K562 (cell line): ENCODE results near the gene PLAAT5. TPM values are rescaled to one million over a fixed set of nuclear protein-coding genes. Genes with fewer than 3 reads are reported as not detected.

Source experiments
- ATAC-seq: fragments of 200-7000 bp; cut with Tn5 transposase; 3 replicates; pipeline ENCODE4 v1.9.1; 2020; ENCODE audit warnings: moderate library complexity
- BruUV-seq: library from RNA; stranded (reverse); fragments of 400-500 nt; replicated peaks from 2 replicates; lab custom pipeline; 2021; lab: Mats Ljungman, UMichigan
- CTCF ChIA-PET: fragments of 300-600 bp; formaldehyde crosslinking; extraction: SDS; loops from one replicate; lab custom pipeline; 2021; ENCODE audit warnings: low intra/inter-chr PET ratio; lab: Yijun Ruan, JAX
- POLR2A ChIA-PET: fragments of 300-600, 350-650 bp; sonication (Branson Sonifier 250); formaldehyde crosslinking; extraction: SDS; loops from one replicate; lab custom pipeline; 2021; ENCODE audit warnings: antibody characterized with exemption, inconsistent platforms; lab: Yijun Ruan, JAX
- DNase-seq, 4 experiments: peaks; one replicate each; pipeline versions ENCODE4 v3.0.0 to v3.0.0-alpha.2; 2011 to 2018; ENCODE audit warnings: low spot score in 3 of 4, mixed read lengths in 3 of 4; ENCODE audit errors: extremely low read depth in 1 of 4
- FAIRE-seq: peaks from 2 replicates; lab custom pipeline; 2011; peaks lifted over from hg19 to GRCh38; lab: Jason Lieb, UNC
- H2AFZ ChIP-seq: 2 replicates; pipeline ENCODE4 v1.6.0; 2011; ENCODE audit warnings: low read depth, low read length, control low read depth, inconsistent platforms
- H3K27ac ChIP-seq: fragments of 200-600 bp; 3 replicates; pipeline ENCODE4 v1.8.0; 2011; ENCODE audit warnings: low read depth, mild to moderate bottlenecking, control low read depth, inconsistent platforms, low read length, moderate library complexity, mixed read lengths; ENCODE audit errors: extremely low read depth
- H3K27me3 ChIP-seq, 2 experiments: fragments of 300-600 bp in 1 of 2; 2 replicates in 1 of 2; 3 replicates in 1 of 2; pipeline versions ENCODE4 v1.6.0 to v1.8.0; 2011; ENCODE audit warnings: inconsistent platforms in 2 of 2, low read length in 2 of 2, mild to moderate bottlenecking in 1 of 2, mixed read lengths in 1 of 2, moderate library complexity in 1 of 2; ENCODE audit not compliant: control insufficient read depth in 2 of 2, insufficient read depth in 2 of 2
- H3K36me3 ChIP-seq: fragments of 300-600 bp; 3 replicates; pipeline ENCODE4 v1.8.0; 2011; ENCODE audit warnings: mild to moderate bottlenecking, low read length, inconsistent platforms; ENCODE audit not compliant: control insufficient read depth, insufficient read depth
- H3K4me1 ChIP-seq, 2 experiments: fragments of 200-600 bp in 1 of 2; replicated peaks in 1 of 2; 2 replicates in 1 of 2; 3 replicates in 1 of 2; pipeline versions ENCODE4 v1.5.1 to v1.8.0; 2011; ENCODE audit warnings: inconsistent platforms in 2 of 2, low read length in 2 of 2, mild to moderate bottlenecking in 1 of 2, mixed read lengths in 1 of 2, moderate library complexity in 1 of 2; ENCODE audit not compliant: control insufficient read depth in 2 of 2, insufficient read depth in 2 of 2
- H3K4me2 ChIP-seq: 2 replicates; pipeline ENCODE4 v1.6.1; 2011; ENCODE audit warnings: low read length, control low read depth, inconsistent platforms, mixed read lengths; ENCODE audit not compliant: insufficient read depth
- H3K4me3 ChIP-seq: fragments of 200-600 bp; sonication (generic), shearing (Covaris generic); 2 replicates; pipeline ENCODE4 v1.5.1; 2016; ENCODE audit warnings: control low read depth, inconsistent platforms
- H3K79me2 ChIP-seq: fragments of 200-600 bp; 3 replicates; pipeline ENCODE4 v1.8.0; 2011; ENCODE audit warnings: low read length, inconsistent platforms; ENCODE audit not compliant: control insufficient read depth, insufficient read depth
- H3K9ac ChIP-seq, 2 experiments: 2 replicates each; pipeline versions ENCODE4 v1.6.0 to v1.6.1; 2011; ENCODE audit warnings: low read depth in 2 of 2, low read length in 2 of 2, control low read depth in 1 of 2, inconsistent platforms in 1 of 2, mild to moderate bottlenecking in 1 of 2, mixed read lengths in 1 of 2; ENCODE audit not compliant: insufficient read depth in 1 of 2
- H3K9me1 ChIP-seq: one replicate; pipeline ENCODE4 v1.6.0; 2011; ENCODE audit warnings: inconsistent platforms, mild to moderate bottlenecking, low read length, moderate library complexity; ENCODE audit not compliant: control insufficient read depth, insufficient read depth
- H3K9me3 ChIP-seq: replicated peaks from 2 replicates; pipeline ENCODE4 v1.5.1; 2011; ENCODE audit warnings: low read depth, low read length, inconsistent platforms; ENCODE audit not compliant: control insufficient read depth, insufficient read depth
- H4K20me1 ChIP-seq: replicated peaks from 2 replicates; pipeline ENCODE4 v1.6.1; 2011; ENCODE audit warnings: low read length, inconsistent platforms, mixed read lengths; ENCODE audit not compliant: control insufficient read depth, insufficient read depth
- ARID2 ChIP-seq: fragments of 450-650 bp; IDR thresholded peaks from 2 replicates; pipeline ENCODE4 v1.6.1; 2017; ENCODE audit warnings: antibody characterized with exemption, mild to moderate bottlenecking
- CC2D1A ChIP-seq: fragments of 450-650 bp; IDR thresholded peaks from 2 replicates; pipeline ENCODE4 v1.6.1; 2017; ENCODE audit warnings: mild to moderate bottlenecking
- DPF2 ChIP-seq: fragments of 450-650 bp; IDR thresholded peaks from 2 replicates; pipeline ENCODE4 v1.6.1; 2016
- ETV5 ChIP-seq: sonication (generic); formaldehyde crosslinking; IDR thresholded peaks from 2 replicates; pipeline ENCODE4 v1.4.0; 2020; ENCODE audit warnings: low read depth, mild to moderate bottlenecking, missing genetic modification reagents
- GATA2 ChIP-seq: sonication (generic); formaldehyde crosslinking; IDR thresholded peaks from 2 replicates; pipeline ENCODE4 v1.4.0; 2020; ENCODE audit warnings: mild to moderate bottlenecking, missing genetic modification reagents
- HSF4 ChIP-seq: fragments of 250-450 bp; sonication (Bioruptor Pico); IDR thresholded peaks from 2 replicates; pipeline ENCODE4 v2.1.2; 2022; ENCODE audit warnings: mild to moderate bottlenecking, moderate library complexity, borderline replicate concordance
- JUND ChIP-seq, 2 experiments: IDR thresholded peaks; 2 replicates in 1 of 2; 3 replicates in 1 of 2; pipeline ENCODE4 v1.6.1; 2011; ENCODE audit warnings: borderline replicate concordance in 2 of 2, low read depth in 2 of 2, low read length in 2 of 2, improper control_type of control experiment in 1 of 2, missing biosample characterization in 1 of 2, missing genetic modification characterization in 1 of 2, missing genetic modification reagents in 1 of 2
- L3MBTL2 ChIP-seq: fragments of 450-650 bp; IDR thresholded peaks from 2 replicates; pipeline ENCODE4 v1.6.1; 2016; ENCODE audit warnings: mild to moderate bottlenecking, moderate library complexity
- MTA2 ChIP-seq: fragments of 450-650 bp; IDR thresholded peaks from 2 replicates; pipeline ENCODE4 v1.6.1; 2016; ENCODE audit warnings: low read depth
- MTA3 ChIP-seq: fragments of 450-650 bp; formaldehyde crosslinking; IDR thresholded peaks from 2 replicates; pipeline ENCODE4 v1.6.1; 2017; ENCODE audit warnings: mild to moderate bottlenecking, borderline replicate concordance
- NBN ChIP-seq: fragments of 450-650 bp; IDR thresholded peaks from 2 replicates; pipeline ENCODE4 v1.6.1; 2016; ENCODE audit warnings: low read depth, mild to moderate bottlenecking
- RB1 ChIP-seq: fragments of 450-650 bp; IDR thresholded peaks from 2 replicates; pipeline ENCODE4 v1.6.1; 2017; ENCODE audit warnings: low read depth, mild to moderate bottlenecking
- SOX6 ChIP-seq: fragments of 450-650 bp; IDR thresholded peaks from 2 replicates; pipeline ENCODE4 v1.6.1; 2014; ENCODE audit warnings: mild to moderate bottlenecking
- YY1 ChIP-seq, 3 experiments: IDR thresholded peaks; 2 replicates each; pipeline ENCODE4 v1.6.1; 2011; ENCODE audit warnings: low read length in 2 of 3, mild to moderate bottlenecking in 2 of 3, moderate library complexity in 2 of 3, borderline replicate concordance in 1 of 3, control low read depth in 1 of 3, low read depth in 1 of 3; ENCODE audit not compliant: insufficient read depth in 3 of 3, insufficient replicate concordance in 2 of 3, control insufficient read depth in 1 of 3, insufficient read length in 1 of 3; ENCODE audit errors: extremely low read depth in 1 of 3
- ZNF561 ChIP-seq: fragments of 450-650 bp; formaldehyde crosslinking; conservative IDR thresholded peaks from 2 replicates; pipeline ENCODE4 v1.4.0; 2020; ENCODE audit warnings: mild to moderate bottlenecking, moderate library complexity
- WGBS: fragments of 100-300 bp; shearing (Covaris generic); methylation state at CpG from one replicate; pipeline ENCODE4 v1.1.6; 2016; ENCODE audit warnings: low coverage, mixed read lengths; ENCODE audit not compliant: insufficient coverage; ENCODE audit errors: missing lambda C conversion rate; 5-methylcytosine and 5-hydroxymethylcytosine counted together
- in situ Hi-C: fragments of 300-500 bp; cut with MboI; formaldehyde crosslinking; loops from 4 replicates; pipeline ENCODE4 v1.15.0; 2018; ENCODE audit warnings: inconsistent platforms, mixed read lengths
- intact Hi-C: fragments of 100-400 bp; cut with micrococcal nuclease; formaldehyde crosslinking; loops from 2 replicates; pipeline ENCODE4 v1.14.2; 2022
- polyA plus RNA-seq, 8 experiments: library from polyadenylated mRNA; depleted of rRNA in 4 of 8; stranded (reverse) in 5 of 8; unstranded in 3 of 8; fragments of >200 nt; fragmentation: Nextera tagmentation in 2 of 8; fragmentation: Illumina TruSeq in 1 of 8; extraction: Ambion mirVana in 2 of 8; extraction: Trizol in 1 of 8; gene quantifications; 2 replicates each; pipeline versions ENCODE4 v1.2.1 to v1.2.3, GENCODE V29; 2011 to 2014; ENCODE audit warnings: inconsistent platforms in 1 of 8, missing spikeins in 1 of 8
- total RNA-seq, 7 experiments: library from RNA; depleted of rRNA in 6 of 7; stranded (reverse); fragments of >200 nt in 6 of 7; fragmentation: Illumina TruSeq in 2 of 7; extraction: Trizol in 2 of 7; gene quantifications; 2 replicates each; pipeline versions ENCODE4 v1.2.1 to v1.2.3, GENCODE V29; 2011 to 2021; ENCODE audit warnings: low replicate concordance in 1 of 7
- TF ChIP-seq, protein P1 (sequence below): IDR thresholded peaks from 2 replicates; pipeline ENCODE4 v1.6.1; 2011; ENCODE audit not compliant: insufficient read length; ENCODE audit errors: extremely low read depth
- TF ChIP-seq, protein P2 (sequence below): sonication (generic); formaldehyde crosslinking; IDR thresholded peaks from 2 replicates; pipeline ENCODE4 v1.9.0; 2022; ENCODE audit warnings: mild to moderate bottlenecking, missing genetic modification reagents
- TF ChIP-seq, protein P3 (sequence below), 2 experiments: fragments of 450-650 bp; IDR thresholded peaks; 2 replicates each; pipeline ENCODE4 v1.6.1; 2016

Gene PLAAT5
- total and polyA plus RNA-seq, 9 of the 15 experiments (the other 6 are each of a cell fraction or from before 2014, with no cell fraction given) = not detected

DNA sequence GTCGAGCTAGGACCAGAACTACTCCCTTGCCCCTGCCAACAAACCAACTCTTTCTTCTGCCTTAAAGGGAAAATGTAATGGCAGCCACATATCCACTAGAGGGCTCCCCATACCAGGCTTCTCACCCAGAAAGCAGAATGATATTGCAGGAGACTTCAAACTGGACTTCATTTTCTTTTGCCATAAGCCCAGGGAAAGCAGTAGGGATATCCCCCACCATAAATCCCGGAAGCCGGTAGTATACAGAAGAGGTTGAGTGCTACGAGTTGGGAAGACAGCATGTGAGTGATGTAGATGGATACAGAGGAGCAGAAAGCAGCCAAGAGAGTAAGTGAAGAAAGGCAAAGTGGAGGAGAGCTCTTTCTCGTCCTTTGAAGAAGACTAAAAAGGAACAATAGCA is 12.1 kb downstream of the PLAAT5 start:
- Histone ChIP-seq H2AFZ (peak overlapping the region; percentile 54), H3K4me1 (peaks cover 0 to 6% of the 10 kb centered on the region in 2 experiments; a peak in 2 of 5 replicates), H3K27ac (no peak overlapping the region), H3K4me3 (no peak overlapping the region), H3K79me2 (no peaks in the 10 kb centered on the region), H3K4me2 (no peak overlapping the region), H3K36me3 (no peaks in the 10 kb centered on the region), H3K27me3 (no peaks in the 10 kb centered on the region), H4K20me1 (no peaks in the 10 kb centered on the region), H3K9ac (no peak overlapping the region), H3K9me1 (no peaks in the 10 kb centered on the region), H3K9me3 (peaks cover 4% of the 10 kb centered on the region; the same call in 1 of the 2 replicates)
- ATAC-seq (peak; percentile 87), DNase-seq (peak; percentile 65 to 79 (median 71)), FAIRE-seq (peak; percentile 84)
- in situ Hi-C loops (loop anchor here (5.0 to 10.0 kb wide), 2 partner anchors 153 to 256 kb away; no protein-coding TSS in a partner anchor), intact Hi-C loops (loop anchor here (1.0 to 5.0 kb wide), 4 partner anchors 29 to 260 kb away; no protein-coding TSS in a partner anchor)
- CTCF ChIA-PET = interaction anchor here (0.6 to 4.1 kb wide), 7 partner anchors 29 to 260 kb away, joined by 3 to 53 read pairs (median 6); no protein-coding TSS in a partner anchor
- POLR2A ChIA-PET = interaction anchor here (0.6 to 0.7 kb wide), 2 partner anchors 39 to 96 kb away, joined by 3 read pairs; no protein-coding TSS in a partner anchor
- BruUV-seq = no TSS peak
- 12% methylated on average over 5 of the region's 5 CpGs for WGBS
- TF ChIP-seq, protein P1, sequence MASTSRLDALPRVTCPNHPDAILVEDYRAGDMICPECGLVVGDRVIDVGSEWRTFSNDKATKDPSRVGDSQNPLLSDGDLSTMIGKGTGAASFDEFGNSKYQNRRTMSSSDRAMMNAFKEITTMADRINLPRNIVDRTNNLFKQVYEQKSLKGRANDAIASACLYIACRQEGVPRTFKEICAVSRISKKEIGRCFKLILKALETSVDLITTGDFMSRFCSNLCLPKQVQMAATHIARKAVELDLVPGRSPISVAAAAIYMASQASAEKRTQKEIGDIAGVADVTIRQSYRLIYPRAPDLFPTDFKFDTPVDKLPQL = no peak
- TF ChIP-seq YY1 (IDR thresholded peaks at IDR 0.05; ENCODE audit: borderline replicate concordance in 1 of 3, control insufficient read depth in 1 of 3, extremely low read depth in 1 of 3, insufficient read depth in 3 of 3, insufficient read length in 1 of 3, insufficient replicate concordance in 2 of 3, low read depth in 1 of 3, low read length in 2 of 3) (peak in 1 of 3 experiments; percentile 32), ETV5 (CRISPR knock-in tag) (0 out of 2 replicates have a peak, but pooled peaks have one; percentile 38), NBN (peak; percentile 80), ARID2 (peak; percentile 99), MTA3 (0 out of 2 replicates have a peak, but pooled peaks have one; percentile 20), CC2D1A (peak; percentile 89), SOX6 (peak; percentile 22; the same call in 1 of the 2 replicates), ZNF561 (no peak), DPF2 (0 out of 2 replicates have a peak, but pooled peaks have one; percentile 38), MTA2 (no peak), JUND (IDR thresholded peaks at IDR 0.05; ENCODE audit: borderline replicate concordance, low read depth, low read length) (peak; percentile 59), JUND (tag; IDR thresholded peaks at IDR 0.05; ENCODE audit: borderline replicate concordance, low read depth, low read length) (no peak), HSF4 (no peak), RB1 (0 out of 2 replicates have a peak, but pooled peaks have one; percentile 45), GATA2 (CRISPR knock-in tag) (no peak), L3MBTL2 (0 out of 2 replicates have a peak, but pooled peaks have one; percentile 43)
- TF ChIP-seq, protein P2, sequence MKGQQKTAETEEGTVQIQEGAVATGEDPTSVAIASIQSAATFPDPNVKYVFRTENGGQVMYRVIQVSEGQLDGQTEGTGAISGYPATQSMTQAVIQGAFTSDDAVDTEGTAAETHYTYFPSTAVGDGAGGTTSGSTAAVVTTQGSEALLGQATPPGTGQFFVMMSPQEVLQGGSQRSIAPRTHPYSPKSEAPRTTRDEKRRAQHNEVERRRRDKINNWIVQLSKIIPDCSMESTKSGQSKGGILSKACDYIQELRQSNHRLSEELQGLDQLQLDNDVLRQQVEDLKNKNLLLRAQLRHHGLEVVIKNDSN (CRISPR knock-in tag) = no peak
- TF ChIP-seq, protein P3, sequence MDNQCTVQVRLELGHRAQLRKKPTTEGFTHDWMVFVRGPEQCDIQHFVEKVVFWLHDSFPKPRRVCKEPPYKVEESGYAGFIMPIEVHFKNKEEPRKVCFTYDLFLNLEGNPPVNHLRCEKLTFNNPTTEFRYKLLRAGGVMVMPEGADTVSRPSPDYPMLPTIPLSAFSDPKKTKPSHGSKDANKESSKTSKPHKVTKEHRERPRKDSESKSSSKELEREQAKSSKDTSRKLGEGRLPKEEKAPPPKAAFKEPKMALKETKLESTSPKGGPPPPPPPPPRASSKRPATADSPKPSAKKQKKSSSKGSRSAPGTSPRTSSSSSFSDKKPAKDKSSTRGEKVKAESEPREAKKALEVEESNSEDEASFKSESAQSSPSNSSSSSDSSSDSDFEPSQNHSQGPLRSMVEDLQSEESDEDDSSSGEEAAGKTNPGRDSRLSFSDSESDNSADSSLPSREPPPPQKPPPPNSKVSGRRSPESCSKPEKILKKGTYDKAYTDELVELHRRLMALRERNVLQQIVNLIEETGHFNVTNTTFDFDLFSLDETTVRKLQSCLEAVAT (IDR thresholded peaks at IDR 0.05) = peak in 1 of 2 experiments; percentile 70; a peak in 1 of 4 replicates
